HAP-1 (cell line): ENCODE results near the gene ARL17B.
"Not testable (repeated sequence)": the region's sequence is repeated elsewhere in the genome, so short reads cannot be mapped to it uniquely, and the experiment has no call there.

Experiments
- DNase-seq, 2 experiments: peaks; one replicate each; pipeline ENCODE4 v3.0.0-alpha.2; 2016 to 2020; ENCODE audit warnings: low spot score in 2 of 2
- H3K27me3 ChIP-seq: fragments of 250-450 bp; sonication (Bioruptor Pico); 2 replicates; pipeline ENCODE4 v1.5.1; 2020; ENCODE audit warnings: low read depth, mild to moderate bottlenecking, moderate library complexity
- H3K36me3 ChIP-seq: fragments of 250-450 bp; sonication (Bioruptor Pico); replicated peaks from 2 replicates; pipeline ENCODE4 v1.5.1; 2020; ENCODE audit warnings: mild to moderate bottlenecking
- H3K4me1 ChIP-seq: fragments of 250-450 bp; sonication (Bioruptor Pico); 2 replicates; pipeline ENCODE4 v1.5.1; 2020; ENCODE audit warnings: mild to moderate bottlenecking
- H3K4me3 ChIP-seq: fragments of 250-450 bp; sonication (Bioruptor Pico); 2 replicates; pipeline ENCODE4 v1.5.1; 2020; ENCODE audit warnings: mild to moderate bottlenecking, moderate library complexity
- H3K9me3 ChIP-seq: fragments of 250-450 bp; sonication (Bioruptor Pico); 2 replicates; pipeline ENCODE4 v1.5.1; 2020; ENCODE audit warnings: mild to moderate bottlenecking, moderate library complexity
- in situ Hi-C: fragments of 300-500 bp; cut with MboI; formaldehyde crosslinking; loops from 3 replicates; pipeline ENCODE4 v1.14.3; 2020; ENCODE audit warnings: low sequenced_read_pairs, inconsistent platforms, mixed read lengths

Gene ARL17B

DNA sequence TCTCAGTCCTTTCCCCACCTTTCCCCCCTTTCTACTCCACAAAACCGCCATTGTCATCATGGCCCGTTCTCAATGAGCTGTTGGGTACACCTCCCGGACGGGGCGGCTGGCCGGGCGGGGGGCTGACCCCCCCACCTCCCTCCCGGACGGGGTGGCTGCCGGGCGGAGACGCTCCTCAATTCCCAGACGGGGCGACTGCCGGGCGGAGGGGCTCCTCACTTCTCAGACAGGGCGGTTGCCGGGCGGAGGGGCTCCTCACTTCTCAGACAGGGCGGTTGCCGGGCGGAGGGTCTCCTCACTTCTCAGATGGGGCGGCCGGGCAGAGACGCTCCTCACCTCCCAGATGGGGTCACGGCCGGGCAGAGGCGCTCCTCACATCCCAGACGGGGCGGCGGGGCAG is 108.8 kb downstream of the ARL17B start:
- in situ Hi-C loops: loop anchor here (25.0 kb wide), 1 partner anchor 666 kb away; no protein-coding TSS in a partner anchor
- not testable (repeated sequence) for H3K9me3 ChIP-seq, H3K4me1 ChIP-seq, H3K27me3 ChIP-seq, H3K4me3 ChIP-seq, H3K36me3 ChIP-seq, DNase-seq

DNA sequence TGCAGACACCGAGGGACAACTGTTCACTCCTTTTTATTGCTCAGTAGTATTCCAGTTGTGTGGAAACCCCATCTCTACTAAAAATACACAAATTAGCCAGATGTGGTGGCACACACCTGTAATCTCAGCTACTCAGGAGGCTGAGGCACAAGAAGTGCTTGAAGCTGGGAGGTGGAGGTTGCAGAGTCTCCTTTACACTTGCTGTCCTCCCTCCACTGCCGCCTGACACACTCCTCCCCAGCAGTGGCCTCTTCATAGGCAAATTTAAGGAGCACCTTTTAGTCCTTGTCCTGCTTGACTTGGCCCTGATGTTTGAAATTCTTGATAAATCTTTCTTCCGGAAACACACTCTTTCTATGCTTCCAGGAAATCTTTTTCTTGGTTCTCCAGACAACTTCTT is 112.4 kb downstream of the ARL17B start:
- in situ Hi-C loops, H3K4me1 ChIP-seq, H3K36me3 ChIP-seq, H3K4me3 ChIP-seq, DNase-seq, H3K9me3 ChIP-seq, H3K27me3 ChIP-seq: not testable (repeated sequence)

DNA sequence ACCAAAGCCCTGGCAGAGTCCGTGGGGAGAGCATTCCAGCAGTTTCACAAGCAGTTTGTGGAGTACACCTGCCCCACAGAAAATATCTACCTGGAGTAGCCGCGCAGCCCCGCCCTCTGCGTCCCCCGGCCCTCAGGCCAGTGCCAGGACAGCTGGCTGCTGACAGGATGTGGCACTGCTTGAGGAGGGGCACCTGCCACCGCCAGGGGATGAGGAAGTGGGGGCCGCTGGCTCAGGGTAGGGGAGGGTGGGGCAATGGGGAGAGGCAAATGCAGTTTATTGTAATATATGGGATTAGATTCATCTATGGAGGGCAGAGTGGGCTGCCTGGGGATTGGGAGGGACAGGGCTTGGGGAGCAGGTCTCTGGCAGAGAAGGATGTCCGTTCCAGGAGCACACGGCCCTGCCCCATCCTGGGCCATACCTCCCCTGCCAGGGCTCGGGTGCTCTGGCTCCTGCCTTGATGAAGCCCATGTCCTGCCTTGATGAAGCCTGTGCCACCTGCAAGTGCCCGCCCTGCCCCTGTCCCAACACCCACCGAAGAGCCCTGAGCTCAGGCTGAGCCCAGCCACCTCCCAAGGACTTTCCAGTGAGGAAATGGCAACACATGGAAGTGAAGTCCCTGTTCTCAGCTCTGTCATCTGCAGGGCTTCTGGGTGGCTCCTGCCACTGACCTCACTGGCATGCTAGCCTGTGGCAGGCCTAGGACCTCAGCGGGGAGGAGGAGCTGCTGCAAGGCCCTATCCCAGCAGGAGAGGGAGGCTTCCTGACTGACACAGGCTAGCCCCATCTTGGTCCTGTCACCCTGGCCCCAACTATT is 116.4 kb downstream of the ARL17B start:
- H3K27me3 ChIP-seq, H3K4me3 ChIP-seq, DNase-seq, H3K36me3 ChIP-seq, H3K4me1 ChIP-seq, in situ Hi-C loops, H3K9me3 ChIP-seq: not testable (repeated sequence)

DNA sequence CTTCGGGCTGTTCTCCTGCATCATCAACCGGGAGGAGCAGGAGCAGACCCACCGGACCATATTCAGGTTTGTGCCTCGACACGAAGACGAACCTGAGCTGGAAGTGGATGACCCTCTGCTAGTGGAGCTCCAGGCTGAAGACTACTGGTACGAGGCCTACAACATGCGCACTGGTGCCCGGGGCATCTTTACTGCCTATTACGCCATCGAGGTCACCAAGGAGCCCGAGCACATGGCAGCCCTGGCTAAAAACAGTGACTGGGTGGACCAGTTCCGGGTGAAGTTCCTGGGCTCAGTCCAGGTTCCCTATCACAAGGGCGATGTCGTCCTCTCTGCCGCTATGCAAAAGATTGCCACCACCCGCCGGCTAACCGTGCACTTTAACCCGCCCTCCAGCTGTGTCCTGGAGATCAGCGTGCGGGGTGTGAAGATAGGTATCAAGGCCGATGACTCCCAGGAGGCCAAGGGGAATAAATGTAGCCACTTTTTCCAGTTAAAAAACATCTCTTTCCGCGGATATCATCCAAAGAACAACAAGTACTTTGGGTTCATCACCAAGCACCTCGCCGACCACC is 117.1 kb downstream of the ARL17B start:
- in situ Hi-C loops, H3K4me1 ChIP-seq, H3K27me3 ChIP-seq, DNase-seq, H3K9me3 ChIP-seq, H3K4me3 ChIP-seq, H3K36me3 ChIP-seq: not testable (repeated sequence)

DNA sequence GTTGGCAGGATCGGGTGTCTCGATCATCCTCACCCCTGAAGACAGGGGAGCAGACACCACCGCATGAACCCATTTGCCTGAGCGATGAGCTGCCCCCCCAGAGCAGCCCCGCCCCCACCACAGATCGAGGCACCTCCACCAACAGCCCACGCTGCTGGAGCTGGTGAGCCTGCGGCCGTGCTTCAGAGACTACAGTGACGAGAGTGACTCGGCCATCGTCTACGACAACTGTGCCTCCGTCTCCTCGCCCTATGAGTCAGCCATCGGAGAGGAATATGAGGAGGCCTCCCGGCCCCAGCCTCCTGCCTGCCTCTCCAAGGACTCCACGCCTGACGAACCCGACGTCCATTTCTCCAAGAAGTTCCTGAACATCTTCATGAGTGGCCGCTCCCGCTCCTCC is 117.6 kb downstream of the ARL17B start:
- in situ Hi-C loops, DNase-seq: not testable (repeated sequence)

DNA sequence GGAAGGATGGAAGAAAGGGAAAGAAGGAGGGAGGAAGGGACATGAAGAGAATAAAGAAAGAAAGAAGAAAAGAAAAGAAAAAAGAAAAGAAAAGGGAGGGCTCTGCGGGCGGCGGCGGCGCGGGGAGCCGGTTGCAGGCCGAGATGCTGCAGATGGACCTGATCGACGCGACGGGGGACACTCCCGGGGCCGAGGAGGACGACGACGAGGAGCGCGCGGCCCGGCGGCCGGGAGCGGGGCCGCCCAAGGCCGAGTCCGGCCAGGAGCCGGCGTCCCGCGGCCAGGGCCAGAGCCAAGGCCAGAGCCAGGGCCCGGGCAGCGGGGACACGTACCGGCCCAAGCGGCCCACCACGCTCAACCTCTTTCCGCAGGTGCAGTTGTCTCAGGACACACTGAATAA is 118.1 kb downstream of the ARL17B start:
- H3K9me3 ChIP-seq, in situ Hi-C loops, H3K4me3 ChIP-seq, H3K27me3 ChIP-seq, H3K36me3 ChIP-seq, H3K4me1 ChIP-seq, DNase-seq: not testable (repeated sequence)

More for the DNA sequence above, 117.6 kb downstream of the ARL17B start:
- H3K9me3 ChIP-seq, H3K4me3 ChIP-seq, H3K4me1 ChIP-seq, H3K27me3 ChIP-seq, H3K36me3 ChIP-seq: not testable (repeated sequence)

DNA sequence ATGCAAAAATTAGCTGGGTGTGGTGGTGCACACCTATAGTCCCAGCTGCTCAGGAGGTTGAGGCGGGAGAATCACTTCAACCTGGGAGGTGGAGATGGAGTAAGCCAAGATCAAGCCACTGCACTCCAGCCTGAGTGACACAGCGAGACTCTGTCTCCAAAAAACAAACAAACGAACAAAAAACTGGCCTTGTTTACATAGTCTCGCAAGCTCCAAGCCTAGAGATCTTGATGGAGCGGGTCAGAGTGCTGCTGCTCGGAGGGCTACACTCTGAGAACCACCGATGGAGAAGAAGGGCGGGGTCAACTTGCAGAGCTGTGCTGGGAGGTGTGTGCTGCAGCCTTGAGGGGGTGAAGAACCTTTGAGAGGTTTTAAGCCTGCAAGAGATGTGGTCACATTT is 130.2 kb downstream of the ARL17B start:
- in situ Hi-C loops, H3K4me3 ChIP-seq, H3K9me3 ChIP-seq, DNase-seq, H3K27me3 ChIP-seq, H3K36me3 ChIP-seq, H3K4me1 ChIP-seq: not testable (repeated sequence)

DNA sequence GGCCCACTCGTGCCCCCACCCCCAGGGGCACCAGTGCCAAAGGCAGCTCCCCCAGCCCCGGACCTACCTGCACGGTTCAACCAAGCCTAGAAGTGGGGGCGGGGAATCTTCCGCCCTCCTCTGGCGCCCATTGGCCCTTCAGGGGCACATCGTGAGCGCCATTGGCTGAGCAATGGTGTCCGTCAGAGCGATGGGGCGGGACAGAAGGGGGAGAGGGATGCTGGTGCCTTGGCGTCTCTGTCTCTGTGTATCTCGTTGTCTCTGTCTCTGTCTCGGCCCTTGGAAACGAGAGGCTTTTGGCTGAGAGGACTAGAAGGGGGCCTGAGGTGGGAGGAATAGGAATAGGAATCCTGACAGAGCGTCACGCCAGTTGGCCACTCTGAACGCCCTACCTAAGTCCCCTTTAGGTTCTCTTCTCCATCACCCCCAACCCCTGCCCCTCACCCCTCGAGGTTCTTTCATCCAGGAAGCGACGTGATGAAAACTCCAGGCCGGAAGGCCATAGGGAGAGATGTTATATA is 136.2 kb downstream of the ARL17B start:
- peak overlapping the region; percentile 23 for H3K4me3 ChIP-seq
- in situ Hi-C loops, H3K4me1 ChIP-seq, H3K9me3 ChIP-seq, H3K36me3 ChIP-seq, H3K27me3 ChIP-seq: not testable (repeated sequence)
- peak; percentile 71 to 93 for DNase-seq

DNA sequence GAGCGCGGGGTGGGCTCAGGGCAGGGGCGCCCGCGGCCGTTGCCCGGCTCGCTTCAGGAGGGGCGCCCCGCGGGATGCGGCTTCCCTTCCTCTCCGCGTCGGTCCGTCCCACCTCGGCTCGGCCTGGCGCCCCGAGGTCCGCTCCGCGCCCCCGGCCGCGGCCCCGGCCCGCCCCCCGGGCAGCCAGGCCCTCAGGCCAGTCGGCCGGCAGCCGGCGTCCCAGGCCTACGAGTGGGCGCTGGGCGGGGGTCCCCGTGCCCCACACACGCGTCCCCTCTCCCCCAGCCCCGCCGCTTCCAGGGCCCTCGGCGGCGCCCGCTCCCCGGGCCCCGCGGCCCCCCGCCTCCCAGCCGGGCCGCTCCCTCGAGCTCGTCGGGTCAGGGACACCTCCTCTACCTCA is 136.7 kb downstream of the ARL17B start:
- DNase-seq, in situ Hi-C loops, H3K27me3 ChIP-seq, H3K36me3 ChIP-seq, H3K9me3 ChIP-seq, H3K4me1 ChIP-seq: not testable (repeated sequence)
- peak overlapping the region; percentile 23; the same call in 1 of the 2 replicates for H3K4me3 ChIP-seq
